Inflammatory macrophage treated with lipopolysaccharide for 4 hours (primary cell): ENCODE data around the gene DNPEP.
"Not testable (repeated sequence)": the region's sequence is repeated elsewhere in the genome, so short reads cannot be mapped to it uniquely, and the experiment has no call there.

Experiments used
- DNase-seq: peaks from one replicate; pipeline ENCODE4 v3.0.0-alpha.2; 2020

The DNPEP gene

GRCh38 chr2:219419012-219419324 is 31.3 kb upstream of the DNPEP start:
- no peak for DNase-seq

DNA sequence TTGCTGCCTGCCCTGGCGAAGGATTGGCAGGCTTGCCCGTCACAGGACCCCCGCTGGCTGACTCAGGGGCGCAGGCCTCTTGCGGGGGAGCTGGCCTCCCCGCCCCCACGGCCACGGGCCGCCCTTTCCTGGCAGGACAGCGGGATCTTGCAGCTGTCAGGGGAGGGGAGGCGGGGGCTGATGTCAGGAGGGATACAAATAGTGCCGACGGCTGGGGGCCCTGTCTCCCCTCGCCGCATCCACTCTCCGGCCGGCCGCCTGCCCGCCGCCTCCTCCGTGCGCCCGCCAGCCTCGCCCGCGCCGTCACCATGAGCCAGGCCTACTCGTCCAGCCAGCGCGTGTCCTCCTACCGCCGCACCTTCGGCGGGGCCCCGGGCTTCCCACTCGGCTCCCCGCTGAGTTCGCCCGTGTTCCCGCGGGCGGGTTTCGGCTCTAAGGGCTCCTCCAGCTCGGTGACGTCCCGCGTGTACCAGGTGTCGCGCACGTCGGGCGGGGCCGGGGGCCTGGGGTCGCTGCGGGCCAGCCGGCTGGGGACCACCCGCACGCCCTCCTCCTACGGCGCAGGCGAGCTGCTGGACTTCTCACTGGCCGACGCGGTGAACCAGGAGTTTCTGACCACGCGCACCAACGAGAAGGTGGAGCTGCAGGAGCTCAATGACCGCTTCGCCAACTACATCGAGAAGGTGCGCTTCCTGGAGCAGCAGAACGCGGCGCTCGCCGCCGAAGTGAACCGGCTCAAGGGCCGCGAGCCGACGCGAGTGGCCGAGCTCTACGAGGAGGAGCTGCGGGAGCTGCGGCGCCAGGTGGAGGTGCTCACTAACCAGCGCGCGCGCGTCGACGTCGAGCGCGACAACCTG is 30.7 kb upstream of the DNPEP start, which contains the start of gene DES:
Gene DES, plus strand, starts transcription at position 223 of the 857 bp plus-strand sequence. Its CDS starts 86 bp downstream, at position 309.
- no peak for DNase-seq

DNA sequence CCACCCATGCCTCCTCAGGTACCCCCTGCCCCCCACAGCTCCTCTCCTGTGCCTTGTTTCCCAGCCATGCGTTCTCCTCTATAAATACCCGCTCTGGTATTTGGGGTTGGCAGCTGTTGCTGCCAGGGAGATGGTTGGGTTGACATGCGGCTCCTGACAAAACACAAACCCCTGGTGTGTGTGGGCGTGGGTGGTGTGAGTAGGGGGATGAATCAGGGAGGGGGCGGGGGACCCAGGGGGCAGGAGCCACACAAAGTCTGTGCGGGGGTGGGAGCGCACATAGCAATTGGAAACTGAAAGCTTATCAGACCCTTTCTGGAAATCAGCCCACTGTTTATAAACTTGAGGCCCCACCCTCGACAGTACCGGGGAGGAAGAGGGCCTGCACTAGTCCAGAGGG is 29.7 kb upstream of the DNPEP start:
- no peak for DNase-seq

- DNase-seq, result no peak
Measured at GRCh38 chr2:219416938-219417337, 29.2 kb upstream of the DNPEP start.

DNA sequence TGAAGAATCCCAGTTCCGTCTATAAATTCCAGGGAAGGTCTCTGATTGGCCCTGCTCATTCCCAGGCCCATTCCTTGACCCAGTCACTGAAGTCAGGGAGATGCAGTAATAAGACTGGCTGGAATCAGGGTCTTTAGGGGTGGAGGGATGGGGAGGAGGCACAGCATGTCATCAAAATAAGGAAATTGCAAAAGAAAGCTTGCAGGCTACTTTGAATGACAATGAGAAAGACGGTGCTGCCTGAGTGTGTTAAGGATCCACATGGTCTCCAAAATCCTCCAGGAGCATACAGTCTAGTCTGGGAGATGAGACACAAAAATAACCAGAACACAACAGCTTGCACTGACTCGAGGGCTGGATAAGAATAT is 28.5 kb upstream of the DNPEP start:
- no peak for DNase-seq

GRCh38 chr2:219415580-219416234 is 28.0 kb upstream of the DNPEP start:
- no peak for DNase-seq

- no peak for DNase-seq
Measured at GRCh38 chr2:219414857-219415256, 27.1 kb upstream of the DNPEP start.

- no peak for DNase-seq
Measured at GRCh38 chr2:219410390-219410789, 22.7 kb upstream of the DNPEP start.

GRCh38 chr2:219409619-219410018 is 21.9 kb upstream of the DNPEP start:
- no peak for DNase-seq

- DNase-seq, result no peak
Measured at GRCh38 chr2:219408631-219409030, 20.9 kb upstream of the DNPEP start.

GRCh38 chr2:219408204-219408603 is 20.5 kb upstream of the DNPEP start:
- DNase-seq, result no peak

DNA sequence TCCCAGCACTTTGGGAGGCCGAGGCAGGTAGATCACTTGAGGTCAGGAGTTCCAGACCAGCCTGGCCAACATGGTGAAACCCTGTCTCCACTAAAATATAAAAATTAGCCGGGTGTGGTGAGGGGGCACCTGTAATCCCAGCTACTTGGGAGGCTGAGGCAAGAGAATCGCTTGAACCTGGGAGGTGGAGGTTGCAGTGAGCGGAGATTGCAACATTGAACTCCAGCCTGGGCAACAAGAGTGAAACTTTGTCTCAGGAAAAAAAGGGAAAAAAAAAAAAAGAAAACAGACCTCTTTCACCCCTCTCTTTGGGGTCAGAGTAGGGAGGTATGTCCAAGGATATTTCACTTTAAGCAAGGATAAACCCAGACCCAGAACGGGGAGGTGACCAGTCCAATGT is 19.6 kb upstream of the DNPEP start:
- not testable (repeated sequence) for DNase-seq

DNA sequence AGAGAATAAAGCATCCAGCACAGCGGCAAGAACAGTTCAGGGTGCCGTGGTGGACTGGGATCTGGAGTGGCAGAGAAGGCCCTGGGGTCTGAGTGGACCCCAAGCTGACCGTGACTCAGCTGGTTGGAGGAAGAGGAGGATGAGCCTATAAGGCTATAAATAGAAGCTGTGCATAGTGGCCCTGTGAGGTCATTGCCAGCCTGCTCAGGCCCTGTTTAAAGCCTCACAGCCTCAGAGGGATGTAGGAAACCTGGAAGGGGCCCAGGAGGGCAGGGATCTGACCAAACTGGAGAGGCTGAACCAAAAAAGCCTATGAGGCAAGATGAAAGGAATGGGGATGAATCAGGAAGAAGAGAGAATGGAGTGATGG is 19.1 kb upstream of the DNPEP start:
- DNase-seq, result no peak

DNA sequence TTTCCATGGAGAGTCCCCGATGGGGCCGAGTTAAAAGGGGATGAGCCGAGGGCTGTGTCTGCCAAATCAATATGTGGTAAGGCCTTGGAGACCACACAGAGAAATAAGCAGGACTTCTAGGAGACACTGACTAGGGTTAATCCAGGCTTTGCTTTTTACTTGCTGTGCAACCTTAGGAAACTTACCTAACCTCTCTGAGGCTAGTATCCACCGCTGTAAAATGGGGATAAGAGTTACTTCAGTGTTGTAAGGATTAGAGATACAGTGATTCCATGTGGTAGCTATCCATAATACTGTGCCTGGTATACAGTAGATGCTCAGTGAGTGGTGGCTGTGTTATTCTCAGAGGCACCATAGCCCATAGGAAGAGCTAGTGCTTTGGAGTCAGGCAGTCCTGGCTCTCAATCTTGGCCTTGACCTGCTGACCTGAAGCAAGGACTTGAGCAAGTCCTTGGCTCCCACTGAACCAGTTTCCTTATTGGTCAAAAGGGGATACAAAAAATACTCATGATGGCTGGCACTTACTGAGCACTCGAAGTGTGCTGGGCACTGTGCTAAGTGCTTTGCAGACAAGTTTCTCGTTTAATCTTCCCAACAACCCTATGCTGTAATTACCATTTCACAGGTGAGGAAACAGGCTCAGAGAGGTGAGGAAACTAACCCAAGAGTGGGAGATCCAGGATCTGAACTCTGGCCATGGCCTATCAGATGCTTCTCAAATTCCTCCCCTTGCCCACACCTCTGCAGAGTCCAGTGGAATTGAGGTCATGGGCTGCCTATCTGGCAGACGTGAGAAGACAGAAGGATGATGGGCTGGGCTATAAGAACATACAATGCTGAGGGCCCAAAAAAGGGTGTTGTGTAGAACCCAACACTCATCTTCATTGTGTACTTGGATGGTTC is 18.5 kb upstream of the DNPEP start:
- no peak for DNase-seq

GRCh38 chr2:219405451-219405850 is 17.7 kb upstream of the DNPEP start:
- no peak for DNase-seq

GRCh38 chr2:219404954-219405353 is 17.2 kb upstream of the DNPEP start:
- DNase-seq, result no peak

- DNase-seq, result no peak
Measured at GRCh38 chr2:219404291-219404910, 16.7 kb upstream of the DNPEP start.

DNA sequence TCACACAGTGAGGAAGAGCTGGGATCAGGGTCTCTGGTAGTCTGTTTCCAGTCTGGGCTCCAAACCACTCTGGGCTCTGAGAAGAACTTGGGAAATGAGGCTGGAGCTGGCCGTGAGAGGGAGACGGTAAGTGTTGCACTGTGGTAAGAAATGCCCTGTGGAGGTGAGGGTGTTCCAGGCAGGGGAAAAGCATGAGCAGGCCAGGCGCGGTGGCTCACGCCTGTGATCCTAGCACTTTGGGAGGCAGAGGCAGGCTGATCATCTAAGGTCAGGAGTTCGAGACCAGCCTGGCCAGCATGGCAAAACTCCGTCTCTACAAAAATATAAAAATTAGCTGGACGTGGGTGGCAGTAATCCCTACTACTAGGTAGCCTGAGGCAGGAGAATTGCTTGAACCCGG is 16.1 kb upstream of the DNPEP start:
- no peak for DNase-seq

GRCh38 chr2:219402665-219403515 is 15.2 kb upstream of the DNPEP start:
- DNase-seq, result peak; percentile 85

GRCh38 chr2:219401606-219402005 is 13.9 kb upstream of the DNPEP start:
- DNase-seq, result peak; percentile 52

DNA sequence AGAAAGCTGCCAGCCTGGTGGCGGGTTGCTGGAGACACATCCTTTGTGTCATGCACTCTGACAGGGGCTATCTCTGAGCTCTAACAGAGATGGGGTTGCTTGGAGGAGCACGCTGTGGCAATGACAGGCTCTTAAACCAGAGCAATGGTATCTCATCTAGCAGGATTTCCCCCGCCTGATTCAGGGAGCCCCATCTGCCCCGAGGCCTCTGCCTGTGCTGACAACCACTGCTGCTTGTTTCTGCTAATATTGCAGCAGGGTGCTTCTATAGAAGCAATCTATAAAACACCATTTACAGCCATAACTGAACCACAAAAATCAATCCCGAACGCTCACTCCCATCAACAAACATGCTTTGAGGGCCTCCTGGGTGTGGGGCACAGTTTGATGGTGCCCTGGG is 12.8 kb upstream of the DNPEP start:
- DNase-seq, result no peak
